ENCODE measurements around the gene RGS9. TPM values are rescaled to one million over a fixed set of nuclear protein-coding genes. Genes with fewer than 3 reads are reported as not detected.

The RGS9 gene
- total and polyA plus RNA-seq, 2 of the 13 experiments (the other 11 are each of a cell fraction or from before 2014, with no cell fraction given): 0.44 to 0.74 TPM

- no peaks in the 10 kb centered on the region for H3K9me3 ChIP-seq (ENCODE audit: low read length)
- H3K9ac ChIP-seq (ENCODE audit: insufficient read depth, low read depth, low read length): no peak overlapping the region
- FAIRE-seq: no peak
- no peaks in the 10 kb centered on the region for H3K36me3 ChIP-seq (replicated peaks in 1 of 2; ENCODE audit: control insufficient read depth in 1 of 2, insufficient read depth in 2 of 2, low read length in 2 of 2)
- no TSS peak for BruUV-seq (replicated peaks)
- in situ Hi-C loops (cut with HindIII; ENCODE audit: extremely low pct_ligation_motif_present, low pct_unique_long_range_greater_than_20kb) (no loop called here), intact Hi-C loops (cut with micrococcal nuclease; ENCODE audit: unreplicated experiment) (loop anchor here (5.0 kb wide), 3 partner anchors 42 to 137 kb away; no protein-coding TSS in a partner anchor)
- ATAC-seq: no peak
- CTCF ChIA-PET (ENCODE audit: low intra/inter-chr PET ratio, low total read pairs): no interaction called here
- no peak overlapping the region for H3K27ac ChIP-seq (ENCODE audit: extremely low read length, insufficient read depth, low read length)
- H3K27me3 ChIP-seq (ENCODE audit: control insufficient read depth in 1 of 2, insufficient read depth in 2 of 2, low read length in 2 of 2): peaks cover 0 to 7% of the 10 kb centered on the region in 2 experiments; a peak in 3 of 5 replicates
- TF ChIP-seq YEATS4 (CRISPR knock-in tag; IDR thresholded peaks at IDR 0.05; ENCODE audit: borderline replicate concordance) (no peak), ZNF30 (CRISPR knock-in tag; IDR thresholded peaks at IDR 0.05) (no peak), SCMH1 (CRISPR knock-in tag; IDR thresholded peaks at IDR 0.05; ENCODE audit: borderline replicate concordance) (no peak), ZBTB21 (CRISPR knock-in tag; IDR thresholded peaks at IDR 0.05) (no peak), TSC22D2 (CRISPR knock-in tag; IDR thresholded peaks at IDR 0.05; ENCODE audit: borderline replicate concordance) (no peak), ZNF263 (CRISPR knock-in tag; IDR thresholded peaks at IDR 0.05) (no peak), BATF2 (CRISPR knock-in tag; IDR thresholded peaks at IDR 0.05) (no peak), MAFG (CRISPR knock-in tag; IDR thresholded peaks at IDR 0.05) (no peak), ZMAT3 (CRISPR knock-in tag; conservative IDR thresholded peaks at IDR 0.05) (no peak), E2F1 (CRISPR knock-in tag; IDR thresholded peaks at IDR 0.05) (no peak), CHD4 (IDR thresholded peaks at IDR 0.05; ENCODE audit: borderline replicate concordance, low read length) (no peak), CSRNP1 (CRISPR knock-in tag; IDR thresholded peaks at IDR 0.05) (no peak)
- peaks cover 12% of the 10 kb centered on the region for H3K4me1 ChIP-seq (ENCODE audit: insufficient read depth, low read length)
- POLR2A ChIA-PET: interaction anchor here (1.2 kb wide), 1 partner anchor 47 kb away, joined by 5 read pairs; the partner anchor contains the start of gene GNA13
- H3K79me2 ChIP-seq (ENCODE audit: insufficient read depth, low read length): no peaks in the 10 kb centered on the region
- H2AFZ ChIP-seq (ENCODE audit: low read length): no peak overlapping the region
- 71% methylated on average over 5 of the region's 5 CpGs for WGBS (ENCODE audit: low lambda C conversion rate)
- H4K20me1 ChIP-seq (ENCODE audit: insufficient read depth, low read length): no peaks in the 10 kb centered on the region
- H3K4me2 ChIP-seq (ENCODE audit: low read depth, low read length): no peak overlapping the region
- no peak overlapping the region for H3K4me3 ChIP-seq (replicated peaks in 1 of 3; ENCODE audit: insufficient read depth in 1 of 3, low read depth in 2 of 3, low read length in 3 of 3)
- no peak for DNase-seq (ENCODE audit: low spot score)
Observed at GRCh38 chr17:65103896-65104295, 33.3 kb upstream of the RGS9 start.

Data from HepG2 (cell line).